Ovary (tissue), 9 donors: ENCODE measurements around the gene PTPRN2. TPM values are rescaled to one million over a fixed set of nuclear protein-coding genes. Genes with fewer than 3 reads are reported as not detected.
"Not testable (repeated sequence)": the region's sequence is repeated elsewhere in the genome, so short reads cannot be mapped to it uniquely, and the experiment has no call there.

Experiments used
- DNase-seq, 5 donors: peaks; one replicate each; pipeline ENCODE4 v3.0.0-alpha.2; 2019 to 2020
- H3K27ac ChIP-seq, 2 donors: fragments of 200-600 bp; one replicate each; pipeline versions ENCODE4 v1.5.1 to v1.8.0; 2019 to 2022
- H3K27me3 ChIP-seq: fragments of 200-600 bp; one replicate; pipeline ENCODE4 v1.8.0; 2022
- H3K36me3 ChIP-seq: fragments of 200-600 bp; sonication (generic); one replicate; pipeline ENCODE4 v1.5.1; 2019
- H3K4me1 ChIP-seq: one replicate; pipeline ENCODE4 v1.8.1; 2013; ENCODE audit warnings: mild to moderate bottlenecking, moderate library complexity; ENCODE audit not compliant: insufficient read depth
- H3K4me3 ChIP-seq: fragments of 200-600 bp; sonication (generic); one replicate; pipeline ENCODE4 v1.5.1; 2017
- H3K9me3 ChIP-seq, 2 donors: fragments of 200-600 bp in 1 of 2; sonication (generic) in 1 of 2; one replicate each; pipeline versions ENCODE4 v1.5.1 to v1.8.1; 2013 to 2019; ENCODE audit warnings: mild to moderate bottlenecking in 1 of 2, moderate library complexity in 1 of 2
- EP300 ChIP-seq: sonication (generic); formaldehyde crosslinking; IDR thresholded peaks from one replicate; pipeline ENCODE4 v1.6.1; 2017; ENCODE audit warnings: antibody characterized with exemption
- POLR2A ChIP-seq: fragments of 450-650 bp; IDR thresholded peaks from one replicate; pipeline ENCODE4 v1.6.1; 2017; ENCODE audit warnings: antibody characterized with exemption, mild to moderate bottlenecking, moderate library complexity
- WGBS, 3 donors: extraction: QIAGEN DNeasy Blood & Tissue Kit in 1 of 3; methylation state at CpG; one replicate each; pipeline versions ENCODE4 v1.1.5 to v1.1.7; 2013 to 2017; 5-methylcytosine and 5-hydroxymethylcytosine counted together
- intact Hi-C, 4 donors: fragments of 100-400 bp; cut with DNase I; formaldehyde crosslinking; loops; one replicate each; pipeline versions ENCODE4 v1.11.0 to v1.15.1; 2022 to 2023
- polyA plus RNA-seq, 2 donors: library from polyadenylated mRNA; stranded (reverse); fragments of 200-250 nt in 1 of 2; fragments of 350-450 nt in 1 of 2; fragmentation: Illumina TruSeq in 1 of 2; extraction: RNeasy Lipid Tissue Mini Kit (QIAGEN cat#74804) in 1 of 2; gene quantifications; one replicate each; pipeline ENCODE4 v1.2.3, GENCODE V29; 2013 to 2014
- total RNA-seq, 7 donors: library from RNA; depleted of rRNA in 2 of 7; stranded (reverse); fragments of >200 nt in 2 of 7; fragmentation: NEBNext Ultra II Directional in 3 of 7; extraction: Animal tissue kit (Norgen Biotek cat#: 25700) in 3 of 7; gene quantifications; one replicate each; pipeline versions ENCODE4 v1.1.0 to v1.2.4, GENCODE V29; 2016 to 2023
- TF ChIP-seq, protein P1 (sequence below), 3 donors: fragments of 450-650 bp in 2 of 3; fragments of 200-600 bp in 1 of 3; IDR thresholded peaks; one replicate each; pipeline versions ENCODE4 v1.5.1 to v1.8.0; 2016 to 2022; ENCODE audit warnings: antibody characterized with exemption in 3 of 3, mild to moderate bottlenecking in 1 of 3
- donor health status: DM: no; HTN: no; CAD: no; lungs with moderate emphysema.
- donor health status: DM: no; HTN: no; CAD: no.
- donor health status: Bipolar disorder and iron deficiency.
- donor health status: DM: yes; HTN: yes; CAD: no.
- donor health status: DM: no; HTN: no; CAD: no.
- donor health status: DM: yes; HTN: yes; CAD: no.

The PTPRN2 gene
- total and polyA plus RNA-seq, 9 donors = 3.5 to 11.1 (median 5.9) TPM

GRCh38 chr7:158296798-158297104, 290.9 kb downstream of the PTPRN2 start:
- no peak overlapping the region for H3K4me3 ChIP-seq
- TF ChIP-seq, protein P1, sequence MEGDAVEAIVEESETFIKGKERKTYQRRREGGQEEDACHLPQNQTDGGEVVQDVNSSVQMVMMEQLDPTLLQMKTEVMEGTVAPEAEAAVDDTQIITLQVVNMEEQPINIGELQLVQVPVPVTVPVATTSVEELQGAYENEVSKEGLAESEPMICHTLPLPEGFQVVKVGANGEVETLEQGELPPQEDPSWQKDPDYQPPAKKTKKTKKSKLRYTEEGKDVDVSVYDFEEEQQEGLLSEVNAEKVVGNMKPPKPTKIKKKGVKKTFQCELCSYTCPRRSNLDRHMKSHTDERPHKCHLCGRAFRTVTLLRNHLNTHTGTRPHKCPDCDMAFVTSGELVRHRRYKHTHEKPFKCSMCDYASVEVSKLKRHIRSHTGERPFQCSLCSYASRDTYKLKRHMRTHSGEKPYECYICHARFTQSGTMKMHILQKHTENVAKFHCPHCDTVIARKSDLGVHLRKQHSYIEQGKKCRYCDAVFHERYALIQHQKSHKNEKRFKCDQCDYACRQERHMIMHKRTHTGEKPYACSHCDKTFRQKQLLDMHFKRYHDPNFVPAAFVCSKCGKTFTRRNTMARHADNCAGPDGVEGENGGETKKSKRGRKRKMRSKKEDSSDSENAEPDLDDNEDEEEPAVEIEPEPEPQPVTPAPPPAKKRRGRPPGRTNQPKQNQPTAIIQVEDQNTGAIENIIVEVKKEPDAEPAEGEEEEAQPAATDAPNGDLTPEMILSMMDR (IDR thresholded peaks at IDR 0.05) = no peak
- TF ChIP-seq EP300 (no peak), POLR2A (no peak)
- no peaks in the 10 kb centered on the region for H3K4me1 ChIP-seq
- H3K36me3 ChIP-seq = no peaks in the 10 kb centered on the region
- intact Hi-C loops = loop anchor here in 1 of 4 donors (10.0 kb wide), 1 partner anchor 58 kb away; no protein-coding TSS in a partner anchor
- no peaks in the 10 kb centered on the region for H3K27me3 ChIP-seq
- no peaks in the 10 kb centered on the region for H3K9me3 ChIP-seq
- WGBS, 3 donors = 89 to 94% (median 91%) methylated on average over 7 of the region's 7 CpGs
- no peak overlapping the region for H3K27ac ChIP-seq
- no peak for DNase-seq

DNA sequence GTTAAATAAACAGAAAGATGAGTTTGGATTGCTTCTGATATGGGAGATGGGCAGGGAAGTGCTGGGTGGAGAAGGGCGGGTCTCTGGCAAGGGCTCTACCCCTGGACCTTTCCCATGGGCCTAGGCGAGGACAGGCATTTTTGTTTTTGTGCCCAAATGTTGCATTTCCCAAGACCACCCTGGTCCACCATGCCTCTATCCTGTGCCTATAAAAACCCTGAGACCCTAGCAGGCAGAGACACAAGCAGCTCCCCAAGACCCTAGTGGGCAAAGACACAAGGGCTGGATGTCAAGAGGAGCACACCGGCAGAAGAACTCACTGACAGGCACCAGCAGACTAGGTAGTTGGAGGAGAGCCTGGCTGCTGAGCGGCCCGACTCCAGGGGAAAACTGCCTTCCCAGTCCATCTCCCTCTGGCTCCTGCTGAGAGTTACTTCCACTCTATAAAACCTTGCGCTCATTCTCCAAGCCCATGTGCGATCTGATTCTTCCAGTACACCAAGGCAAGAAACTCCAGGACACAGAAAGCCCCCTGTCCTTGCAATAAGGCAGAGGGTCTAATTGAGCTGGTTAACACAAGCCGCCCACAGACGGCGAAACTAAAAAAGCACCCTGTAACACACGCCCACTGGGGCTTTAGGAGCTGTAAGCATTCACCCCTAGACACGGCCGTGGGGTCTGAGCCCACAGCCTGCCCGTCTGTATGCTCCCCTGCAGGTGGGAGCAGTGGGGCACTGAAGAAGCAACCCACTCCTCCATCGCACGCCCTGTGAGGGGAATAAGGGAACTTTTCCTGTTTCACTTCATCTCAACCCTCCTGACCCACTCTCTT, 291.4 kb downstream of the PTPRN2 start:
- intact Hi-C loops = loop anchor here in 1 of 4 donors (10.0 kb wide), 1 partner anchor 59 kb away; no protein-coding TSS in a partner anchor
- DNase-seq = no peak
- no peaks in the 10 kb centered on the region for H3K27me3 ChIP-seq
- no peaks in the 10 kb centered on the region for H3K9me3 ChIP-seq
- no peak overlapping the region for H3K27ac ChIP-seq
- no peaks in the 10 kb centered on the region for H3K4me1 ChIP-seq
- H3K36me3 ChIP-seq = no peaks in the 10 kb centered on the region
- H3K4me3 ChIP-seq = no peak overlapping the region
- no peak for TF ChIP-seq POLR2A
- TF ChIP-seq, protein P1 (IDR thresholded peaks at IDR 0.05) = no peak
- TF ChIP-seq EP300 = no peak
- 84 to 94% (median 90%) methylated on average over 16 of the region's 16 CpGs for WGBS, 3 donors

DNA sequence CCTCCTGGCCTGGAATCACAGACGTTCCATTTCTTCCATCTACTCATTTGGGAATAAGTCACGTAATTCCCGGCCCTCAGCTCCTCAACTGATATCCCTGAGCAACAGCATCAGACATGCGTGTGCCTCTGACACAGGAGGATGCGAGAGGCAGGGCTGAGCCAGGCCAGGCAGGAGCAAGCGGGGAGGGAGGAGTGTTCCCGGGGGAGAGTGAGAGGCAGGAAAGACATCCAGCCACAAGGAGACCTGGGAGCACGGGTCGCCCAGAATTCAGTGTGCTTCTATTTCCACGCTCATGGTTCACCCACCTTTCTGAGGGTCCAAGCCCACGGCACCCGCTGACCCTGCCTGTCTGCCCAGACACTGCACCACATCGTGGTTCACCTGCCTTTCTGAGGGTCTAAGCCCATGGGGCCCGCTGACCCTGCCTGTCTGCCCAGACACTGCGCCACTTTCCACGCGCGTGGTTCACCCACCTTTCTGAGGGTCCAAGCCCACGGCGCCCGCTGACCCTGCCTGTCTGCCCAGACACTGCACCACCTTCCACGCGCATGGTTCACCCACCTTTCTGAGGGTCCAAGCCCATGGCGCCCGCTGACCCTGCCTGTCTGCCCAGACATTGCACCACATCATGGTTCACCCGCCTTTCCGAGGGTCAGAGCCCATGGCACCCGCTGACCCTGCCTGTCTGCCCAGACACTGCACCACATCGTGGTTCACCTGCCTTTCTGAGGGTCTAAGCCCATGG, 293.0 kb downstream of the PTPRN2 start:
- DNase-seq = not testable (repeated sequence)
- intact Hi-C loops = loop anchor here in 1 of 4 donors (10.0 kb wide), 1 partner anchor 60 kb away; no protein-coding TSS in a partner anchor
- WGBS, 3 donors = 94 to 95% (median 94%) methylated on average over 29 of the region's 29 CpGs

GRCh38 chr7:158292948-158293347, 294.7 kb downstream of the PTPRN2 start:
- WGBS, 3 donors = 74 to 87% (median 83%) methylated on average over 5 of the region's 5 CpGs
- Histone ChIP-seq H3K4me3 (no peak overlapping the region), H3K9me3 (no peaks in the 10 kb centered on the region), H3K27me3 (no peaks in the 10 kb centered on the region), H3K27ac (no peak overlapping the region), H3K4me1 (no peaks in the 10 kb centered on the region), H3K36me3 (no peaks in the 10 kb centered on the region)
- no peak for TF ChIP-seq POLR2A
- TF ChIP-seq, protein P1 (IDR thresholded peaks at IDR 0.05) = no peak
- no peak for TF ChIP-seq EP300
- no peak for DNase-seq
- intact Hi-C loops = loop anchor here in 1 of 4 donors (10.0 kb wide), 1 partner anchor 62 kb away; no protein-coding TSS in a partner anchor

More for the DNA sequence above, 293.0 kb downstream of the PTPRN2 start:
- not testable (repeated sequence) for H3K4me1 ChIP-seq, H3K27me3 ChIP-seq, H3K4me3 ChIP-seq, H3K9me3 ChIP-seq, H3K36me3 ChIP-seq, H3K27ac ChIP-seq
